Skin epidermis (tissue), 12 donors: ENCODE measurements around the gene ATXN10.

ENCODE experiments used
- H3K27ac ChIP-seq, 21 experiments: fragments of 200-600 bp; sonication (generic) in 11 of 21; one replicate each; pipeline ENCODE4 v1.5.0; 2020; ENCODE audit warnings: mild to moderate bottlenecking in 3 of 21, inconsistent platforms in 2 of 21, moderate library complexity in 2 of 21
- H3K4me3 ChIP-seq, 7 experiments: fragments of 200-600 bp; sonication (generic) in 2 of 7; one replicate each; pipeline ENCODE4 v1.5.0; 2020; ENCODE audit warnings: inconsistent platforms in 2 of 7, mild to moderate bottlenecking in 2 of 7, moderate library complexity in 1 of 7

The ATXN10 gene

GRCh38 chr22:45804986-45805325 lies 133.3 kb downstream of the ATXN10 start:
- Histone ChIP-seq H3K27ac (peak overlapping the region in 1 of 21 experiments; percentile 11), H3K4me3 (no peak overlapping the region)

- H3K27ac ChIP-seq = peak overlapping the region in 1 of 21 experiments; percentile 11
- no peak overlapping the region for H3K4me3 ChIP-seq
Measured at GRCh38 chr22:45805413-45805812, 133.8 kb downstream of the ATXN10 start.

GRCh38 chr22:45807156-45807915 lies 135.7 kb downstream of the ATXN10 start:
- Histone ChIP-seq H3K27ac (no peak overlapping the region), H3K4me3 (no peak overlapping the region)

GRCh38 chr22:45812910-45813309 lies 141.3 kb downstream of the ATXN10 start:
- H3K4me3 ChIP-seq = no peak overlapping the region
- H3K27ac ChIP-seq = no peak overlapping the region

GRCh38 chr22:45814198-45814597 lies 142.6 kb downstream of the ATXN10 start:
- H3K27ac ChIP-seq = no peak overlapping the region
- H3K4me3 ChIP-seq = no peak overlapping the region

- H3K4me3 ChIP-seq = no peak overlapping the region
- H3K27ac ChIP-seq = no peak overlapping the region
Measured at GRCh38 chr22:45816776-45817175, 145.1 kb downstream of the ATXN10 start.

GRCh38 chr22:45817745-45818423 lies 146.2 kb downstream of the ATXN10 start:
- H3K27ac ChIP-seq = peak overlapping the region in 4 of 21 experiments; percentile 4 to 47 (median 29)
- no peak overlapping the region for H3K4me3 ChIP-seq

- Histone ChIP-seq H3K27ac (peak overlapping the region in 5 of 21 experiments; percentile 4 to 49 (median 17)), H3K4me3 (no peak overlapping the region)
Measured at GRCh38 chr22:45818424-45819085, 146.9 kb downstream of the ATXN10 start.

GRCh38 chr22:45819305-45819704 lies 147.7 kb downstream of the ATXN10 start:
- H3K4me3 ChIP-seq = no peak overlapping the region
- H3K27ac ChIP-seq = no peak overlapping the region

GRCh38 chr22:45823336-45823735 lies 151.7 kb downstream of the ATXN10 start:
- Histone ChIP-seq H3K4me3 (no peak overlapping the region), H3K27ac (no peak overlapping the region)

- no peak overlapping the region for H3K4me3 ChIP-seq
- no peak overlapping the region for H3K27ac ChIP-seq
Measured at GRCh38 chr22:45826520-45826919, 154.9 kb downstream of the ATXN10 start.

GRCh38 chr22:45828841-45829240 lies 157.2 kb downstream of the ATXN10 start:
- no peak overlapping the region for H3K4me3 ChIP-seq
- H3K27ac ChIP-seq = no peak overlapping the region

GRCh38 chr22:45830531-45831245 lies 159.1 kb downstream of the ATXN10 start:
- H3K4me3 ChIP-seq = no peak overlapping the region
- H3K27ac ChIP-seq = no peak overlapping the region

- H3K4me3 ChIP-seq = no peak overlapping the region
- H3K27ac ChIP-seq = no peak overlapping the region
Measured at GRCh38 chr22:45831394-45831793, 159.8 kb downstream of the ATXN10 start.

- Histone ChIP-seq H3K4me3 (no peak overlapping the region), H3K27ac (peak overlapping the region in 2 of 21 experiments; percentile 21 to 29)
Measured at GRCh38 chr22:45832180-45832579, 160.5 kb downstream of the ATXN10 start.

GRCh38 chr22:45832959-45833580 lies 161.4 kb downstream of the ATXN10 start:
- H3K27ac ChIP-seq = no peak overlapping the region
- H3K4me3 ChIP-seq = no peak overlapping the region

- H3K27ac ChIP-seq = peak overlapping the region in 1 of 21 experiments; percentile 9
Measured at GRCh38 chr22:45833613-45834012, 162.0 kb downstream of the ATXN10 start.

GRCh38 chr22:45834241-45834640 lies 162.6 kb downstream of the ATXN10 start:
- H3K27ac ChIP-seq = no peak overlapping the region
- no peak overlapping the region for H3K4me3 ChIP-seq

More at GRCh38 chr22:45833613-45834012, 162.0 kb downstream of the ATXN10 start:
- H3K4me3 ChIP-seq = no peak overlapping the region

GRCh38 chr22:45834795-45835194 lies 163.2 kb downstream of the ATXN10 start:
- Histone ChIP-seq H3K27ac (no peak overlapping the region), H3K4me3 (no peak overlapping the region)
